Ovary (tissue), 3 donors: ENCODE data around the gene FOXI1.

Experiments used
- EP300 ChIP-seq: sonication (generic); formaldehyde crosslinking; IDR thresholded peaks from one replicate; pipeline ENCODE4 v1.6.1; 2017; ENCODE audit warnings: antibody characterized with exemption
- POLR2A ChIP-seq: fragments of 450-650 bp; IDR thresholded peaks from one replicate; pipeline ENCODE4 v1.6.1; 2017; ENCODE audit warnings: antibody characterized with exemption, mild to moderate bottlenecking, moderate library complexity
- TF ChIP-seq, protein P1 (sequence below), 3 donors: fragments of 450-650 bp in 2 of 3; fragments of 200-600 bp in 1 of 3; IDR thresholded peaks; one replicate each; pipeline versions ENCODE4 v1.5.1 to v1.8.0; 2016 to 2022; ENCODE audit warnings: antibody characterized with exemption in 3 of 3, mild to moderate bottlenecking in 1 of 3
- donor health status: DM: no; HTN: no; CAD: no.

DNA sequence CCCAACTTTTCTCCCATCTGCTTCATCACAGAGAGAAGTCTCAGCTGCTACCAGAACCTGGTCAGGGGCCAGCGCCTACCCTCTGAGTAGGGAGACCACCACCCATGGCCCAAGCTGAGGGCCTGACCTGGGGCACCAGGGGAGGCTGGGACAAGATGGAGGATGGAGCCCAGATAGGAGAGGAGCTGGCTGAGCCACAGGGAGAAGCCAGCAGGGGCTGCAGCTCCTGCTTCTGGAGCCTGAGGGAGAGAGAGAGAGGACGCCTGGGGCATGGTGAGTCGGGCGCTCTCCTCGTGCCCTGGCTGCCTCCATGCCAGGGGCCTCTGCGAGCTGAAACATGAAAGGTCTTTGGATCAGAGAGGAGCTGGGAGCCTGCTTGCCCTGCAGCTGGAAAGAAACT lies 1.4 kb upstream of the FOXI1 start:
- TF ChIP-seq POLR2A (no peak), EP300 (no peak)
- TF ChIP-seq, protein P1, sequence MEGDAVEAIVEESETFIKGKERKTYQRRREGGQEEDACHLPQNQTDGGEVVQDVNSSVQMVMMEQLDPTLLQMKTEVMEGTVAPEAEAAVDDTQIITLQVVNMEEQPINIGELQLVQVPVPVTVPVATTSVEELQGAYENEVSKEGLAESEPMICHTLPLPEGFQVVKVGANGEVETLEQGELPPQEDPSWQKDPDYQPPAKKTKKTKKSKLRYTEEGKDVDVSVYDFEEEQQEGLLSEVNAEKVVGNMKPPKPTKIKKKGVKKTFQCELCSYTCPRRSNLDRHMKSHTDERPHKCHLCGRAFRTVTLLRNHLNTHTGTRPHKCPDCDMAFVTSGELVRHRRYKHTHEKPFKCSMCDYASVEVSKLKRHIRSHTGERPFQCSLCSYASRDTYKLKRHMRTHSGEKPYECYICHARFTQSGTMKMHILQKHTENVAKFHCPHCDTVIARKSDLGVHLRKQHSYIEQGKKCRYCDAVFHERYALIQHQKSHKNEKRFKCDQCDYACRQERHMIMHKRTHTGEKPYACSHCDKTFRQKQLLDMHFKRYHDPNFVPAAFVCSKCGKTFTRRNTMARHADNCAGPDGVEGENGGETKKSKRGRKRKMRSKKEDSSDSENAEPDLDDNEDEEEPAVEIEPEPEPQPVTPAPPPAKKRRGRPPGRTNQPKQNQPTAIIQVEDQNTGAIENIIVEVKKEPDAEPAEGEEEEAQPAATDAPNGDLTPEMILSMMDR (IDR thresholded peaks at IDR 0.05) = no peak
